Endodermal cell (in vitro differentiated cells): ENCODE measurements around the gene INPP4A. TPM values are rescaled to one million over a fixed set of nuclear protein-coding genes. Genes with fewer than 3 reads are reported as not detected.

ENCODE experiments used
- DNase-seq: peaks from one replicate; pipeline ENCODE4 v3.0.0-alpha.2; 2017
- H3K27ac ChIP-seq: 2 replicates; pipeline ENCODE4 v1.5.1; 2013; ENCODE audit warnings: mild to moderate bottlenecking, low read depth, low read length, moderate library complexity
- H3K27me3 ChIP-seq: 2 replicates; pipeline ENCODE4 v1.6.1; 2013; ENCODE audit warnings: mild to moderate bottlenecking, low read length, moderate library complexity; ENCODE audit not compliant: insufficient read depth, control insufficient read depth, poor library complexity, severe bottlenecking
- H3K36me3 ChIP-seq: 2 replicates; pipeline ENCODE4 v1.7.0; 2013; ENCODE audit warnings: mild to moderate bottlenecking, low read length, moderate library complexity; ENCODE audit not compliant: control insufficient read depth, insufficient read depth
- H3K4me1 ChIP-seq: one replicate; pipeline ENCODE4 v1.7.0; 2013; ENCODE audit warnings: low read length; ENCODE audit not compliant: control insufficient read depth, insufficient read depth
- H3K4me3 ChIP-seq: 2 replicates; pipeline ENCODE4 v1.5.1; 2013; ENCODE audit warnings: mild to moderate bottlenecking, low read length, moderate library complexity
- H3K9ac ChIP-seq: 2 replicates; pipeline ENCODE4 v1.6.1; 2013; ENCODE audit warnings: mild to moderate bottlenecking, low read length, moderate library complexity; ENCODE audit not compliant: poor library complexity, severe bottlenecking; ENCODE audit errors: extremely low read depth
- H3K9me3 ChIP-seq: 2 replicates; pipeline ENCODE4 v1.6.1; 2013; ENCODE audit warnings: mild to moderate bottlenecking, low read length, moderate library complexity; ENCODE audit not compliant: control insufficient read depth
- H3K27ac Mint-ChIP-seq: 2 replicates; pipeline ENCODE4 v1.8.0; 2020; ENCODE audit warnings: mixed read lengths
- H3K27me3 Mint-ChIP-seq: 2 replicates; pipeline ENCODE4 v1.8.0; 2021; ENCODE audit warnings: mild to moderate bottlenecking, mixed read lengths; ENCODE audit not compliant: insufficient read depth
- H3K36me3 Mint-ChIP-seq: 2 replicates; pipeline ENCODE4 v1.8.0; 2020; ENCODE audit warnings: low read depth, mixed read lengths
- H3K4me1 Mint-ChIP-seq: 2 replicates; pipeline ENCODE4 v1.8.0; 2020; ENCODE audit warnings: mixed read lengths
- H3K4me3 Mint-ChIP-seq: 2 replicates; pipeline ENCODE4 v1.8.0; 2020; ENCODE audit warnings: mild to moderate bottlenecking, moderate library complexity, mixed read lengths
- H3K9me3 Mint-ChIP-seq: 2 replicates; pipeline ENCODE4 v1.8.0; 2020; ENCODE audit warnings: mild to moderate bottlenecking, mixed read lengths
- WGBS, 2 experiments: methylation state at CpG; one replicate each; pipeline versions ENCODE4 v1.1.5 to v1.1.7; 2013; ENCODE audit warnings: missing lambda C conversion rate in 2 of 2, mixed read lengths in 1 of 2; ENCODE audit not compliant: insufficient coverage in 1 of 2, insufficient read length in 1 of 2; 5-methylcytosine and 5-hydroxymethylcytosine counted together
- long read RNA-seq, 4 experiments: library from polyadenylated mRNA in 2 of 4; library from RNA in 1 of 4; library from capped mRNA in 1 of 4; stranded (forward) in 3 of 4; unstranded in 1 of 4; transcript quantifications; one replicate each; pipeline ENCODE4 v2.0.0, GENCODE V29; 2020 to 2021; ENCODE audit warnings: inconsistent platforms in 1 of 4
- polyA plus RNA-seq, 2 experiments: library from polyadenylated mRNA; stranded (reverse); fragments of 50-300 nt; gene quantifications; one replicate each; pipeline ENCODE4 v1.2.3, GENCODE V29; 2013
- total RNA-seq, 2 donors: library from RNA; stranded (reverse); fragmentation: NEBNext Ultra II Directional in 1 of 2; extraction: Animal tissue kit (Norgen Biotek cat#: 25700) in 1 of 2; gene quantifications; 2 replicates in 1 of 2; 3 replicates in 1 of 2; pipeline ENCODE4 v1.2.1, GENCODE V29; 2021
- TF ChIP-seq, protein P1 (sequence below): fragments of 200-600 bp; sonication (generic); conservative IDR thresholded peaks from 2 replicates; pipeline ENCODE4 v1.5.0; 2021; ENCODE audit warnings: antibody characterized with exemption, mild to moderate bottlenecking

Gene INPP4A
- total RNA-seq, result 10 to 100 TPM; 84.9 to 94.2 TPM
- 31.9 TPM for polyA plus RNA-seq (2013, experiment 1 of 2)
- polyA plus RNA-seq (2013, experiment 2 of 2), result 33.3 TPM
- long read RNA-seq, experiment 1, partial matches to known transcripts, result 5 of 26 reads
- long read RNA-seq, experiment 1, other reads (novel, unspliced or antisense), result 21 of 26 reads
- long read RNA-seq, experiment 2, transcript INPP4A-205 (25 exons, 3,365 nt), result major isoform, 28 of 176 reads
- long read RNA-seq, experiment 2, partial matches to known transcripts, result 28 of 176 reads
- long read RNA-seq, experiment 2, other reads (novel, unspliced or antisense), result 119 of 176 reads
- long read RNA-seq, experiment 3, partial matches to known transcripts, result 10 of 21 reads
- long read RNA-seq, experiment 3, other reads (novel, unspliced or antisense), result 9 of 21 reads
- long read RNA-seq, experiment 4, partial matches to known transcripts, result 0 of 8 reads
- long read RNA-seq, experiment 4, other reads (novel, unspliced or antisense), result 8 of 8 reads

DNA sequence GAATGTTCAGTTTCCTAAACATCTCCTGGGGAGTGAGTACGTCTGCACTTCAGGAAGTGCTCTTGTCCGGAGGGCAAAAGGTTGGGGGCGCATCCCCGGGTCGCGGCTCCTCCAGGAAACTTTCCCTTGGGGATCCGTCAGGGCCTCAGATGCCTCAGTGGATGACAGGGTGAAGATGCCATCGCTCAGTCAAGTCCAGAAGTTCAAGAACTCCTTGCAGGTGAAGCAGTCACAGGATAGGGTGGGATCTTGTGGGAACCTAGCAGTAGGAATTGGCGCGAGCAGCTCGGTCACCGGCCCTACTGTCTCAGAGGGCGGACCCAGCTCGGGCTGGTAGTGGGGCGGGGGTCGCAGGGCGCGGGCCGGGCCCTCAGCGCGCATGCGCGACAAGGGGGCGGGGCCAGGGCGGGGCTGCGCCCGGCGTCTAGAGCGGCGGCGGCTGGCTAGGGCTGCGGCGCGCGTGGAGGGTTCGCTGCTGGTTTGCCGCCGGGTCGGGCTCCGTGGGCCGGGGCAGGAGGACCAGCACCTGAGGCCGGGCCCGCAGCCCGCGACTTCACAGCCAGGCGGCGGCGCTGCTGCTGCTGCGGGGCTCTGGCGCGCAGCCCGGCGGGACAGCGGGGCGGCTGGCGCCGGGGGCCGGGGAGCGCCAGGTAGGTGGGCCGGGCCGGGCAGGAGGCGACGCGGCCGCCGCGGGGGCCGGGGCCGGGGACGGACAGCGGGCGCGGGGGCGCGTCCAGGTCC, at the start of gene INPP4A:
Gene INPP4A, plus strand, starts transcription at position 423 of the 741 bp plus-strand sequence. CDS start 75,191 bp downstream, outside the sequence.
- 2 to 10% methylated on average over 2 to 75 of the region's 75 CpGs for WGBS, 2 experiments

DNA sequence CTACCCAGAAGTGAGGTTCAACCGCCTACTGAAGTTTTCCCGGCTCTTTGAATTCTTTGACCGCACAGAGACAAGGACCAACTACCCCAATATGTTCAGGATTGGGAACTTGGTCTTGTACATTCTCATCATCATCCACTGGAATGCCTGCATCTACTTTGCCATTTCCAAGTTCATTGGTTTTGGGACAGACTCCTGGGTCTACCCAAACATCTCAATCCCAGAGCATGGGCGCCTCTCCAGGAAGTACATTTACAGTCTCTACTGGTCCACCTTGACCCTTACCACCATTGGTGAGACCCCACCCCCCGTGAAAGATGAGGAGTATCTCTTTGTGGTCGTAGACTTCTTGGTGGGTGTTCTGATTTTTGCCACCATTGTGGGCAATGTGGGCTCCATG, 48.7 kb upstream of the INPP4A start:
- Mint-ChIP-seq H3K27ac (no peak overlapping the region), H3K4me3 (no peak overlapping the region), H3K36me3 (no peaks in the 10 kb centered on the region), H3K27me3 (peaks cover 6% of the 10 kb centered on the region), H3K9me3 (no peaks in the 10 kb centered on the region), H3K4me1 (no peaks in the 10 kb centered on the region)
- DNase-seq, result no peak
- no peak overlapping the region for H3K27ac ChIP-seq
- no peaks in the 10 kb centered on the region for H3K27me3 ChIP-seq
- TF ChIP-seq, protein P1, sequence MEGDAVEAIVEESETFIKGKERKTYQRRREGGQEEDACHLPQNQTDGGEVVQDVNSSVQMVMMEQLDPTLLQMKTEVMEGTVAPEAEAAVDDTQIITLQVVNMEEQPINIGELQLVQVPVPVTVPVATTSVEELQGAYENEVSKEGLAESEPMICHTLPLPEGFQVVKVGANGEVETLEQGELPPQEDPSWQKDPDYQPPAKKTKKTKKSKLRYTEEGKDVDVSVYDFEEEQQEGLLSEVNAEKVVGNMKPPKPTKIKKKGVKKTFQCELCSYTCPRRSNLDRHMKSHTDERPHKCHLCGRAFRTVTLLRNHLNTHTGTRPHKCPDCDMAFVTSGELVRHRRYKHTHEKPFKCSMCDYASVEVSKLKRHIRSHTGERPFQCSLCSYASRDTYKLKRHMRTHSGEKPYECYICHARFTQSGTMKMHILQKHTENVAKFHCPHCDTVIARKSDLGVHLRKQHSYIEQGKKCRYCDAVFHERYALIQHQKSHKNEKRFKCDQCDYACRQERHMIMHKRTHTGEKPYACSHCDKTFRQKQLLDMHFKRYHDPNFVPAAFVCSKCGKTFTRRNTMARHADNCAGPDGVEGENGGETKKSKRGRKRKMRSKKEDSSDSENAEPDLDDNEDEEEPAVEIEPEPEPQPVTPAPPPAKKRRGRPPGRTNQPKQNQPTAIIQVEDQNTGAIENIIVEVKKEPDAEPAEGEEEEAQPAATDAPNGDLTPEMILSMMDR, result no peak
- no peaks in the 10 kb centered on the region for H3K36me3 ChIP-seq
- no peaks in the 10 kb centered on the region for H3K9me3 ChIP-seq
- H3K9ac ChIP-seq, result no peak overlapping the region
- WGBS, 2 experiments, result 96 to 100% methylated on average over 2 to 6 of the region's 6 CpGs
- H3K4me3 ChIP-seq, result no peak overlapping the region
- peaks cover 5% of the 10 kb centered on the region for H3K4me1 ChIP-seq

More for the DNA sequence above, at the start of gene INPP4A:
- Mint-ChIP-seq H3K4me3 (peak within 1 kb of the TSS; percentile 95), H3K4me1 (peaks cover 49% of the 10 kb centered on the region), H3K36me3 (peaks cover 3% of the 10 kb centered on the region), H3K27me3 (no peaks in the 10 kb centered on the region), H3K9me3 (peaks cover 21% of the 10 kb centered on the region), H3K27ac (peak within 1 kb of the TSS; percentile 98)
- Histone ChIP-seq H3K36me3 (peaks cover 6% of the 10 kb centered on the region), H3K27me3 (no peaks in the 10 kb centered on the region), H3K9me3 (peaks cover 24% of the 10 kb centered on the region), H3K27ac (peak within 1 kb of the TSS; percentile 24), H3K9ac (peak within 1 kb of the TSS; percentile 81), H3K4me1 (peaks cover 7% of the 10 kb centered on the region), H3K4me3 (peak within 1 kb of the TSS; percentile 99)
- TF ChIP-seq, protein P1, result peak; percentile 20
- DNase-seq, result peak; percentile 96

DNA sequence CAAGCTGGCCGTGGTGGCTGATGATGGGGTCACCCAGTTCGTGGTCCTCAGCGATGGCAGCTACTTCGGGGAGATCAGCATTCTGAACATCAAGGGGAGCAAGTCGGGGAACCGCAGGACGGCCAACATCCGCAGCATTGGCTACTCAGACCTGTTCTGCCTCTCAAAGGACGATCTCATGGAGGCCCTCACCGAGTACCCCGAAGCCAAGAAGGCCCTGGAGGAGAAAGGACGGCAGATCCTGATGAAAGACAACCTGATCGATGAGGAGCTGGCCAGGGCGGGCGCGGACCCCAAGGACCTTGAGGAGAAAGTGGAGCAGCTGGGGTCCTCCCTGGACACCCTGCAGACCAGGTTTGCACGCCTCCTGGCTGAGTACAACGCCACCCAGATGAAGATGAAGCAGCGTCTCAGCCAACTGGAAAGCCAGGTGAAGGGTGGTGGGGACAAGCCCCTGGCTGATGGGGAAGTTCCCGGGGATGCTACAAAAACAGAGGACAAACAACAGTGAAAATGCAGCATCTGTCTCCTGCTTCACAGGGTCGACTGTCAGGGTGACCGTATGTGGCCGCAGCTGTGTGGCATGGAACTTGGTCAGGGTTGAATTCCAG, 47.8 kb upstream of the INPP4A start:
- peak; percentile 17 for DNase-seq
- Histone ChIP-seq H3K9ac (no peak overlapping the region), H3K4me3 (no peak overlapping the region), H3K36me3 (no peaks in the 10 kb centered on the region), H3K27ac (no peak overlapping the region), H3K27me3 (no peaks in the 10 kb centered on the region), H3K9me3 (no peaks in the 10 kb centered on the region), H3K4me1 (peaks cover 5% of the 10 kb centered on the region)
- Mint-ChIP-seq H3K4me1 (no peaks in the 10 kb centered on the region), H3K27me3 (peaks cover 10% of the 10 kb centered on the region), H3K9me3 (no peaks in the 10 kb centered on the region), H3K27ac (no peak overlapping the region), H3K36me3 (no peaks in the 10 kb centered on the region), H3K4me3 (no peak overlapping the region)
- WGBS, 2 experiments, result 93 to 96% methylated on average over 20 to 23 of the region's 23 CpGs
- TF ChIP-seq, protein P1, result no peak
